SU-DHL-6 (cell line): ENCODE measurements around the gene PFKL.

Experiments
- H2AFZ ChIP-seq: fragments of 200-600 bp; sonication (generic); 2 replicates; pipeline ENCODE4 v1.6.1; 2014; ENCODE audit warnings: low read depth, mild to moderate bottlenecking, moderate library complexity, mixed read lengths, antibody characterized with exemption, low read length; ENCODE audit not compliant: severe bottlenecking
- H3F3A ChIP-seq: fragments of 200-600 bp; shearing (Covaris generic); 2 replicates; pipeline ENCODE4 v1.6.0; 2016; ENCODE audit warnings: antibody characterized with exemption, mild to moderate bottlenecking; ENCODE audit not compliant: insufficient read depth
- H3K27ac ChIP-seq: fragments of 200-600 bp; sonication (generic); 2 replicates; pipeline ENCODE4 v1.5.1; 2016; ENCODE audit warnings: low read depth, mild to moderate bottlenecking, low read length, moderate library complexity, mixed read lengths
- H3K27me3 ChIP-seq: fragments of 200-600 bp; sonication (generic), shearing (Covaris generic); 2 replicates; pipeline ENCODE4 v1.6.0; 2014; ENCODE audit warnings: mild to moderate bottlenecking, low read length
- H3K36me3 ChIP-seq: fragments of 200-600 bp; sonication (generic); 2 replicates; pipeline ENCODE4 v1.6.1; 2014; ENCODE audit warnings: mild to moderate bottlenecking, low read length, mixed read lengths
- H3K4me2 ChIP-seq: fragments of 300-600, 200-600 bp; shearing (Covaris generic), sonication (generic); 2 replicates; pipeline ENCODE4 v1.6.0; 2014; ENCODE audit warnings: low read length, low read depth, mild to moderate bottlenecking; ENCODE audit not compliant: poor library complexity, severe bottlenecking
- H3K4me3 ChIP-seq: fragments of 200-600 bp; sonication (generic); 2 replicates; pipeline ENCODE4 v1.5.1; 2014; ENCODE audit warnings: antibody characterized with exemption, low read length, mild to moderate bottlenecking, mixed read lengths; ENCODE audit not compliant: insufficient read depth, poor library complexity, severe bottlenecking
- H3K79me2 ChIP-seq: fragments of 200-600 bp; sonication (generic); 2 replicates; pipeline ENCODE4 v1.6.1; 2014; ENCODE audit warnings: mild to moderate bottlenecking, low read length, moderate library complexity; ENCODE audit not compliant: insufficient read depth
- H3K9ac ChIP-seq: fragments of 200-600 bp; sonication (generic); 2 replicates; pipeline ENCODE4 v1.7.0; 2014; ENCODE audit warnings: mild to moderate bottlenecking, low read length
- H3K9me2 ChIP-seq: fragments of 200-600 bp; sonication (generic); replicated peaks from 2 replicates; pipeline ENCODE4 v1.6.1; 2014; ENCODE audit warnings: low read length; ENCODE audit not compliant: insufficient read depth
- H3K9me3 ChIP-seq: fragments of 200-600 bp; sonication (generic); 2 replicates; pipeline ENCODE4 v1.6.1; 2014; ENCODE audit warnings: low read length, mixed read lengths; ENCODE audit not compliant: insufficient read depth
- H4K20me1 ChIP-seq: fragments of 200-600 bp; sonication (generic); 2 replicates; pipeline ENCODE4 v1.6.1; 2014; ENCODE audit warnings: low read depth, mild to moderate bottlenecking, antibody characterized with exemption, low read length, moderate library complexity, mixed read lengths
- CTCF ChIP-seq: fragments of 200-600 bp; sonication (generic); IDR thresholded peaks from one replicate; pipeline ENCODE4 v1.5.1; 2017; ENCODE audit warnings: antibody characterized with exemption, mild to moderate bottlenecking, low read length, moderate library complexity; ENCODE audit not compliant: insufficient read depth, poor library complexity, severe bottlenecking
- EZH2phosphoT487 ChIP-seq: fragments of 200-600 bp; sonication (generic), shearing (Covaris generic); conservative IDR thresholded peaks from 2 replicates; pipeline ENCODE4 v1.6.1; 2018; ENCODE audit warnings: mild to moderate bottlenecking, antibody characterized with exemption, low read length, moderate library complexity, mixed read lengths

PFKL gene

DNA sequence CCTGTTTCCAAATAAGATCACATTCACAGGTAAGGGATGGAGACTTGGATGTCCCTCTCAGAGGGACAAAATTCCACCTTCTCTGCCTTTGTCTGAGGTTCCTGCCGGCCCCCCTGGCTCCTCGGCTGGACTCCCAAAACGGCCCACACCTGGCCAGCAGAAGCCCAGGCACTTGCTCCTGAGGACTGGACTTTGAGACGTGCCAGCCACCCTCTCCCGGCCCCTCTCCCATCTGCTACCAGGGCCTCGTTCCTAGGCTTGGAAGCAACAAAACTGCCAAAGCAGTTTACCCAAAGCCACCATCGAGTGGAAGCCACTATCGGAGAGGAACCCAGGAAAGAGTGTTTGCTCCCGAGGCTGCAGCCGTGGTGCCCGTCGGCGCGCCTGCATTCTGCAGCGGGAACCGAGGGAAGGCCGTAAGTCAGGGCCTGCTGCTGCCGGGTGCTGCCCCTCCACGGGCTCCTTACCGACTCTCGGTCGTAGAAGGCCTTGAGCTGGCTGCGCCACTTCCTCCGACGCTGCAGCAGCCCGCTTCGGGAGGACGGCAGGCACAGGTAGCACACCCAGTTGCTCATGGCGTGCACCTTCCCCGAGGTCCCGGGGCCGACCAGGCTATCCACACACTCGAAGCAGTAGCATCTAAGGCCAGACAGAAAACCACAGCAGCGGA is 41.7 kb upstream of the PFKL start:
- Histone ChIP-seq H3K79me2 (no peaks in the 10 kb centered on the region), H3K27ac (no peak overlapping the region), H3K27me3 (no peaks in the 10 kb centered on the region), H2AFZ (no peak overlapping the region), H3K4me2 (no peak overlapping the region), H3K36me3 (no peaks in the 10 kb centered on the region), H3K9ac (no peak overlapping the region), H3F3A (no peaks in the 10 kb centered on the region), H3K9me2 (no peaks in the 10 kb centered on the region), H3K9me3 (no peaks in the 10 kb centered on the region), H4K20me1 (no peaks in the 10 kb centered on the region), H3K4me3 (no peak overlapping the region)
- TF ChIP-seq EZH2phosphoT487, result no peak

DNA sequence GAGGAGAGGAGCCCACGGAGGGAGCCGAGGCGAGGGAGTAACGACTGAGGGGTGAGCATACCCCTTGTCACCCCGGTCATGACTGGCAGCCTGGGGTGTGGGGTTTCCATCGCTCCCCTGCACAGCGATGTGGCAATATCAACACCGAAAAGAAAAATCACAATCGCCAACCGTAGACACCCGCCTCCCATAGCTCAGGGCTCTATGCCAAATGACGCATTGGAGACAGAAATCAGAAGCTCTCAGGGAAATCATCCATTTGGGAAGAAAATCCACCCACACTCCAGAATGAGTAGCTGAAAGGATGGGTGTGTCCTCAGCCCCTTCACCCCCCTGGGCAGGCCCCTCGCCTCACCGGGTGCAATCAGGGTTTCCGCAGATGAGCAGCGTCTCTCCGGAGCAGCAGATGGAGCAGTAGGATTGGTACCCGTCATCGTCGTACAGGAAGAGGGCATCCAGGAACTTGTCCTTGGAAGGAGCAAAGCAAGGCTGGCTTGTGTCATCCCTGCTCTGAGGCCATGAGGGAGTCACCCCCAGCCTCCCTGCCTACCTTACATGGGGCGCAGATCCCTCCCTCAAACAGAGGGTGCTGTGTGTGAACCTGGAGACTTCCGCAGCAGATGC is 40.7 kb upstream of the PFKL start:
- no peak overlapping the region for H3K27ac ChIP-seq
- TF ChIP-seq CTCF, result no peak
- no peaks in the 10 kb centered on the region for H3K36me3 ChIP-seq
- H3K4me2 ChIP-seq, result no peak overlapping the region
- H3K9me2 ChIP-seq, result no peaks in the 10 kb centered on the region
- H3K9ac ChIP-seq, result no peak overlapping the region
- H3F3A ChIP-seq, result no peaks in the 10 kb centered on the region
- H4K20me1 ChIP-seq, result no peaks in the 10 kb centered on the region
- H3K27me3 ChIP-seq, result no peaks in the 10 kb centered on the region
- H3K79me2 ChIP-seq, result no peaks in the 10 kb centered on the region
- H3K4me3 ChIP-seq, result no peak overlapping the region
- no peaks in the 10 kb centered on the region for H3K9me3 ChIP-seq
- no peak overlapping the region for H2AFZ ChIP-seq

DNA sequence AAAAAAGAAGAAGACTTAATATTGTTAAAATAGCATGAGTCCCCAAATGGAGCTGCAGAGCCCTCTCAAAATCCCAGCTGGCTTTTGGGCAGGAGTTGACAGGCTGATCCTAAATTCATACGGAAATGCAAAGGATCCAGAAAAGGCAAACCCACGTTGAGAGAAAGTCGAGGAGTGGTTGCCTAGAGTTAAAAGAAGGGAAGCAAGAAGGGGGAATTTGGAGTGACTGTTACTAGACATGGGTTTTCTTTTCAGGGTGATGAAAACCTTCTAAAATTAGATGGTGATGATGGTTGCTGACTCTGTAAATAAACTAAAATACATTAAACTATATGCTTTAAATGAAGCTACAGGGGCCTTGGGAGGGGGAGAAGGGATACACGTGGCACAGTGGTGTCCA is 39.8 kb upstream of the PFKL start:
- H3K36me3 ChIP-seq, result no peaks in the 10 kb centered on the region
- no peaks in the 10 kb centered on the region for H3K9me2 ChIP-seq
- no peak overlapping the region for H3K27ac ChIP-seq
- no peak overlapping the region for H3K4me2 ChIP-seq
- no peaks in the 10 kb centered on the region for H3K27me3 ChIP-seq
- H2AFZ ChIP-seq, result no peak overlapping the region
- no peaks in the 10 kb centered on the region for H3F3A ChIP-seq
- no peak overlapping the region for H3K9ac ChIP-seq
- no peaks in the 10 kb centered on the region for H4K20me1 ChIP-seq
- TF ChIP-seq CTCF (no peak), EZH2phosphoT487 (no peak)
- no peaks in the 10 kb centered on the region for H3K9me3 ChIP-seq
- H3K79me2 ChIP-seq, result no peaks in the 10 kb centered on the region
- H3K4me3 ChIP-seq, result no peak overlapping the region
